Natural killer cell (primary cell): ENCODE measurements around the gene IGFLR1. TPM values are rescaled to one million over a fixed set of nuclear protein-coding genes. Genes with fewer than 3 reads are reported as not detected.

Experiments used
- ATAC-seq, 3 donors: fragments of 150-1000 bp in 2 of 3; fragments of 200-7000 bp in 1 of 3; cut with Tn5 transposase; 1 replicate in 1 of 3; 2 replicates in 2 of 3; pipeline ENCODE4 v1.10.0; 2021; ENCODE audit warnings: mild to moderate bottlenecking in 2 of 3, moderate library complexity in 2 of 3
- DNase-seq, 2 donors: peaks; one replicate each; pipeline versions ENCODE4 v3.0.0 to v3.0.0-alpha.2; 2013 to 2021; ENCODE audit warnings: mixed read lengths in 1 of 2
- H3K27ac ChIP-seq: one replicate; pipeline ENCODE4 v1.5.1; 2013; ENCODE audit warnings: mild to moderate bottlenecking, low read length
- H3K27me3 ChIP-seq: one replicate; pipeline ENCODE4 v1.6.1; 2013; ENCODE audit warnings: low read length; ENCODE audit not compliant: control insufficient read depth, insufficient read depth
- H3K36me3 ChIP-seq: one replicate; pipeline ENCODE4 v1.6.1; 2013; ENCODE audit warnings: low read length; ENCODE audit not compliant: control insufficient read depth, insufficient read depth
- H3K4me1 ChIP-seq: one replicate; pipeline ENCODE4 v1.6.1; 2013; ENCODE audit warnings: low read length; ENCODE audit not compliant: control insufficient read depth, insufficient read depth
- H3K4me3 ChIP-seq: one replicate; pipeline ENCODE4 v1.5.1; 2013; ENCODE audit warnings: low read length
- H3K9me3 ChIP-seq: one replicate; pipeline ENCODE4 v1.6.1; 2013; ENCODE audit warnings: low read length; ENCODE audit not compliant: control insufficient read depth, insufficient read depth
- H3K27ac Mint-ChIP-seq, 2 donors: one replicate each; pipeline ENCODE4 v1.8.0; 2022; ENCODE audit warnings: mild to moderate bottlenecking in 2 of 2, mixed read lengths in 2 of 2, moderate library complexity in 1 of 2
- H3K27me3 Mint-ChIP-seq, 2 donors: one replicate each; pipeline ENCODE4 v1.8.0; 2022; ENCODE audit warnings: low read depth in 2 of 2, mixed read lengths in 2 of 2
- H3K36me3 Mint-ChIP-seq: one replicate; pipeline ENCODE4 v1.8.0; 2022; ENCODE audit warnings: mixed read lengths
- H3K4me1 Mint-ChIP-seq, 2 donors: one replicate each; pipeline ENCODE4 v1.8.0; 2022; ENCODE audit warnings: mixed read lengths in 2 of 2
- H3K4me3 Mint-ChIP-seq: one replicate; pipeline ENCODE4 v1.8.0; 2022; ENCODE audit warnings: mild to moderate bottlenecking, moderate library complexity, mixed read lengths
- H3K9me3 Mint-ChIP-seq, 2 donors: one replicate each; pipeline ENCODE4 v1.8.0; 2022; ENCODE audit warnings: mixed read lengths in 2 of 2
- WGBS: methylation state at CpG from one replicate; pipeline ENCODE4 v1.1.7; 2013; ENCODE audit warnings: missing lambda C conversion rate; ENCODE audit not compliant: insufficient coverage; 5-methylcytosine and 5-hydroxymethylcytosine counted together
- intact Hi-C: fragments of 100-400 bp; cut with micrococcal nuclease; formaldehyde crosslinking; loops from one replicate; pipeline ENCODE4 v1.14.2; 2022
- total RNA-seq, 4 donors: library from RNA; stranded (reverse); fragments of 120-200 nt in 1 of 4; gene quantifications; one replicate each; pipeline versions ENCODE4 v1.2.3 to v1.2.4, GENCODE V29; 2013 to 2022
- TF ChIP-seq, protein P1 (sequence below): fragments of 200-600 bp; IDR thresholded peaks from one replicate; pipeline ENCODE4 v1.8.0; 2022; ENCODE audit warnings: antibody characterized with exemption

The IGFLR1 gene
- total RNA-seq, 3 donors from 2014 or later (not counting 1 experiment from before 2014, with no cell fraction given): 57.7 to 75.6 (median 69.6) TPM

DNA sequence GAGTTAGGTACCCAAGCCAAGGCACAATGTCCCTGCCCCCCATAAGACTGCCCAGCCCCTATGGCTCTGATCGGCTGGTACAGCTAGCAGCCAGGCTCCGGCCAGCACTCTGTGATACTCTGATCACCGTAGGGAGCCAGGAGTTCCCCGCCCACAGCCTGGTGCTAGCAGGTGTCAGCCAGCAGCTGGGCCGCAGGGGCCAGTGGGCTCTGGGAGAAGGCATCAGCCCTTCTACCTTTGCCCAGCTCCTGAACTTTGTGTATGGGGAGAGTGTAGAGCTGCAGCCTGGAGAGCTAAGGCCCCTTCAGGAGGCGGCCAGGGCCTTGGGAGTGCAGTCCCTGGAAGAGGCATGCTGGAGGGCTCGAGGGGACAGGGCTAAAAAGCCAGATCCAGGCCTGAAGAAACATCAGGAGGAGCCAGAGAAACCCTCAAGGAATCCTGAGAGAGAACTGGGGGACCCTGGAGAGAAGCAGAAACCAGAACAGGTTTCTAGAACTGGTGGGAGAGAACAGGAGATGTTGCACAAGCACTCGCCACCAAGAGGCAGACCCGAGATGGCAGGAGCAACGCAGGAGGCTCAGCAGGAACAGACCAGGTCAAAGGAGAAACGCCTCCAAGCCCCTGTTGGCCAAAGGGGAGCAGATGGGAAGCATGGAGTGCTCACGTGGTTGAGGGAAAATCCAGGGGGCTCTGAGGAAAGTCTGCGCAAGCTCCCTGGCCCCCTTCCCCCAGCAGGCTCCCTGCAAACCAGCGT is 27.5 kb downstream of the IGFLR1 start:
- 76% methylated on average over 14 of the region's 14 CpGs for WGBS
- H3K36me3 Mint-ChIP-seq: no peaks in the 10 kb centered on the region
- Histone ChIP-seq H3K9me3 (no peaks in the 10 kb centered on the region), H3K27ac (peak overlapping the region; percentile 35), H3K4me1 (peaks cover 53% of the 10 kb centered on the region), H3K4me3 (no peak overlapping the region), H3K27me3 (no peaks in the 10 kb centered on the region), H3K36me3 (no peaks in the 10 kb centered on the region)
- H3K4me1 Mint-ChIP-seq: peaks cover 10 to 41% of the 10 kb centered on the region in 2 donors
- no peak overlapping the region for H3K27ac Mint-ChIP-seq
- TF ChIP-seq, protein P1, sequence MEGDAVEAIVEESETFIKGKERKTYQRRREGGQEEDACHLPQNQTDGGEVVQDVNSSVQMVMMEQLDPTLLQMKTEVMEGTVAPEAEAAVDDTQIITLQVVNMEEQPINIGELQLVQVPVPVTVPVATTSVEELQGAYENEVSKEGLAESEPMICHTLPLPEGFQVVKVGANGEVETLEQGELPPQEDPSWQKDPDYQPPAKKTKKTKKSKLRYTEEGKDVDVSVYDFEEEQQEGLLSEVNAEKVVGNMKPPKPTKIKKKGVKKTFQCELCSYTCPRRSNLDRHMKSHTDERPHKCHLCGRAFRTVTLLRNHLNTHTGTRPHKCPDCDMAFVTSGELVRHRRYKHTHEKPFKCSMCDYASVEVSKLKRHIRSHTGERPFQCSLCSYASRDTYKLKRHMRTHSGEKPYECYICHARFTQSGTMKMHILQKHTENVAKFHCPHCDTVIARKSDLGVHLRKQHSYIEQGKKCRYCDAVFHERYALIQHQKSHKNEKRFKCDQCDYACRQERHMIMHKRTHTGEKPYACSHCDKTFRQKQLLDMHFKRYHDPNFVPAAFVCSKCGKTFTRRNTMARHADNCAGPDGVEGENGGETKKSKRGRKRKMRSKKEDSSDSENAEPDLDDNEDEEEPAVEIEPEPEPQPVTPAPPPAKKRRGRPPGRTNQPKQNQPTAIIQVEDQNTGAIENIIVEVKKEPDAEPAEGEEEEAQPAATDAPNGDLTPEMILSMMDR: no peak
- H3K9me3 Mint-ChIP-seq: no peaks in the 10 kb centered on the region
- H3K27me3 Mint-ChIP-seq: no peaks in the 10 kb centered on the region
- ATAC-seq (no peak), DNase-seq (peak in 1 of 2 donors; percentile 41)
- intact Hi-C loops: no loop called here
- peak overlapping the region; percentile 59 for H3K4me3 Mint-ChIP-seq

DNA sequence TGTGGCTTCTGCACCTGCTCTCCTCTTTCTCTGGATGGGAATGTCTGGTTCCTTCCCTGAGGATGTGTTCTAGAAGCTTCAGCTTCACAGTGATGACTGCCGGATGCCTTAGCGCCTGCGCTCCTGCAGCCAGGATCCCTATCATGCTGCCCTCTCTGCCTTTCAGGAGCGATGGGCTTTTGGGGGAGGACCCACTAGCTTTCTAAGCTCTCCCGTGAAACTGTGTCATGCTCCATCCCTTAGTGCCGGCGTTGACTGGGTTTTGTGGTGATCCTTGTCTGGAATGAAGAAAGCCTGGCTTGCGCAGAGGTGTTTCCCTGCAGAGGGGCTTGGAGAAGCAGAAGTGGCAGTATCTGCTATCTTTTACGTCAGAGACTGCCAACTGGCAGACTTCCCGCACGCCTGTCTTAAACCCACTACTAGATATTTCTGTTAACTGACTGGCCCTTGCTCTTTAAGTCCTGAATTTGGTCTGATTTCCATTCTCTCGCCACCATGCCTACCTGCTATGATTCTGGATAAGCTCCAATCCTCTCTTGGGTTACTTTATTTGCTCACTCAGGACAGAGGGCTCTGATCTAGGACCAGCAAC is 28.3 kb downstream of the IGFLR1 start:
- no peak overlapping the region for H3K27ac Mint-ChIP-seq
- WGBS: 81% methylated on average over 12 of the region's 12 CpGs
- intact Hi-C loops: no loop called here
- Histone ChIP-seq H3K36me3 (no peaks in the 10 kb centered on the region), H3K9me3 (no peaks in the 10 kb centered on the region), H3K4me3 (peak overlapping the region; percentile 9), H3K27me3 (no peaks in the 10 kb centered on the region), H3K4me1 (peaks cover 48% of the 10 kb centered on the region), H3K27ac (peak overlapping the region; percentile 35)
- TF ChIP-seq, protein P1: no peak
- H3K36me3 Mint-ChIP-seq: no peaks in the 10 kb centered on the region
- no peaks in the 10 kb centered on the region for H3K9me3 Mint-ChIP-seq
- H3K4me1 Mint-ChIP-seq: peaks cover 10 to 33% of the 10 kb centered on the region in 2 donors
- no peak overlapping the region for H3K4me3 Mint-ChIP-seq
- no peaks in the 10 kb centered on the region for H3K27me3 Mint-ChIP-seq
- DNase-seq (peak in 1 of 2 donors; percentile 41), ATAC-seq (no peak)

DNA sequence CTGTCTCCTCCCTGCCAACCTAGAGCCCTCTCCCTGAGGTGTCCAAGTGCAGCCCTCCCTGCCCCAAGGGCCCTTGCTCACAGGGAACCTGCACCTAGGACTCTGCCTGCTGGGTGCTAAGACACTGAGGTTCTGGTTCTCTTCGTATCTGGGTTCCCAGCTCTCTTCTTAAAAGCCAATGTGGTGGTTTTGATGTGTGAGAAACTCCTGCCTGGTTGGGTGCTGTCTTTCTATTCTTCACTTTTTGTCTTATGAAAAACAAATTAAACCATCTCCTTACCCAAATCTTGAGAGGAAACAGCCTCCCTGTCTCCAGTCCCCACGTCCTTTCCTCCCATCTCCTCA is 28.8 kb downstream of the IGFLR1 start:
- Histone ChIP-seq H3K4me3 (peak overlapping the region; percentile 9), H3K27me3 (no peaks in the 10 kb centered on the region)

More for the DNA sequence above, 28.8 kb downstream of the IGFLR1 start:
- Mint-ChIP-seq H3K27me3 (no peaks in the 10 kb centered on the region), H3K9me3 (no peaks in the 10 kb centered on the region), H3K36me3 (no peaks in the 10 kb centered on the region), H3K27ac (no peak overlapping the region), H3K4me3 (no peak overlapping the region), H3K4me1 (peaks cover 10 to 28% of the 10 kb centered on the region in 2 donors)
- Histone ChIP-seq H3K9me3 (no peaks in the 10 kb centered on the region), H3K4me1 (peaks cover 42% of the 10 kb centered on the region), H3K36me3 (no peaks in the 10 kb centered on the region), H3K27ac (peak overlapping the region; percentile 18)
- peak in 1 of 2 donors; percentile 51 for DNase-seq
- no peak for ATAC-seq
- TF ChIP-seq, protein P1: no peak
- intact Hi-C loops: no loop called here
- WGBS: 58% methylated on average over 1 of the region's 2 CpGs
